ENCODE results near the gene ZNF415.

Gene ZNF415

DNA sequence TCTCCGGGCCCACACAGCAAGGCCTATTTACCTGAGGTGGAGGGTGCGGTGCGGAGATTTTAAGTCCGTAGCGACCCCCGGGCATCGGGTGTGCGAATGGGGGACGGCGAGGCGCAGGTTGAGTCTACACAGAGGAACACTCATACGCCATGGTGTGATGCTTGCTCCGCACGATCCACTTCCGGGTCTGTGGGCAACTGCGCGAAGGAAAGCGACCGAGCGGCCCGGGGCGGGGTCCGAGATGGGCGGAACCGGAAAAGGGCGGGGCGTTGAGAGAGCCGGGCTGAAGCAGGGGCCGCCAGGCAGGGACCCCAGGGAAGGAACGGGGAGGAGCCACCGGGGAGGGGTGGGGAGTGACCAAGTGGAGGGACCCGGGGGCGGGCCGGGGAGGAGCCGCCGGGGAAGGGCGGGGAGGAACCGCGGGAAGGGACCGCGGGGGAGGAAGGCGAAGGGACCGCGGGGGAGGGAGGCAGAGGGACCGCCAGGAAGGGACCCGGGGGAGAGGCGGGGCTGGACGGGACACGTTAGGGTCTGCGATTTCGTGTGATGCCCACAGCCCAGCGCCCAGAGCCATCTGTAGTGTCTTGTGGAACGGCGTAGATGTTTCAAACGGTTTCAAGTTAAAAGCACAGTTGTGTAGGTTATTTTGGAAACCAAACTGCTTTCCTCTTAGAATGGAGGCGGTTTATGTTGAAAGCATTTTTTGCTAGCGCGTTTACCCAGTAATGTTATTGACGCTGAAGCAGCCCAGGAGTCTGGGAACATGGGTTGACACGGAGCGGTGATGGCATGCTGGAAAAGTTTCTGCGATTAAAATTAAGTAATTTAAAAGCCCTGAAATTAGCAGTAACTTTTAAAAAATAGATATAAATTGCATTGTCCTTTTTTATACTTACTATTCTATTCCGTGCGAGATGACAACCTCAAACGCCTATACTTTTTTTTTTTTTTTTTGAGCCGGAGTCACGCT is 29.2 kb downstream of the ZNF415 start, which contains the start of gene ZNF160 (continued):
- TF ChIP-seq, protein P1, sequence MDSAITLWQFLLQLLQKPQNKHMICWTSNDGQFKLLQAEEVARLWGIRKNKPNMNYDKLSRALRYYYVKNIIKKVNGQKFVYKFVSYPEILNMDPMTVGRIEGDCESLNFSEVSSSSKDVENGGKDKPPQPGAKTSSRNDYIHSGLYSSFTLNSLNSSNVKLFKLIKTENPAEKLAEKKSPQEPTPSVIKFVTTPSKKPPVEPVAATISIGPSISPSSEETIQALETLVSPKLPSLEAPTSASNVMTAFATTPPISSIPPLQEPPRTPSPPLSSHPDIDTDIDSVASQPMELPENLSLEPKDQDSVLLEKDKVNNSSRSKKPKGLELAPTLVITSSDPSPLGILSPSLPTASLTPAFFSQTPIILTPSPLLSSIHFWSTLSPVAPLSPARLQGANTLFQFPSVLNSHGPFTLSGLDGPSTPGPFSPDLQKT (IDR thresholded peaks at IDR 0.05; ENCODE audit: borderline replicate concordance, low read depth, low read length), result peak; percentile 85; the same call in 1 of the 2 replicates
- no peak for TF ChIP-seq GFI1B (tag by site-specific recombination; IDR thresholded peaks at IDR 0.05)
- TF ChIP-seq ZNF341 (tag by site-specific recombination; IDR thresholded peaks at IDR 0.05; ENCODE audit: low read depth), result peak; percentile 75
- TF ChIP-seq ZNF335 (tag by site-specific recombination; conservative IDR thresholded peaks at IDR 0.05), result peak; percentile 77
- TF ChIP-seq WT1 (tag by site-specific recombination; IDR thresholded peaks at IDR 0.05), result peak; percentile 57
- TF ChIP-seq ZNF555 (tag by site-specific recombination; conservative IDR thresholded peaks at IDR 0.05), result no peak
- TF ChIP-seq, protein P2, sequence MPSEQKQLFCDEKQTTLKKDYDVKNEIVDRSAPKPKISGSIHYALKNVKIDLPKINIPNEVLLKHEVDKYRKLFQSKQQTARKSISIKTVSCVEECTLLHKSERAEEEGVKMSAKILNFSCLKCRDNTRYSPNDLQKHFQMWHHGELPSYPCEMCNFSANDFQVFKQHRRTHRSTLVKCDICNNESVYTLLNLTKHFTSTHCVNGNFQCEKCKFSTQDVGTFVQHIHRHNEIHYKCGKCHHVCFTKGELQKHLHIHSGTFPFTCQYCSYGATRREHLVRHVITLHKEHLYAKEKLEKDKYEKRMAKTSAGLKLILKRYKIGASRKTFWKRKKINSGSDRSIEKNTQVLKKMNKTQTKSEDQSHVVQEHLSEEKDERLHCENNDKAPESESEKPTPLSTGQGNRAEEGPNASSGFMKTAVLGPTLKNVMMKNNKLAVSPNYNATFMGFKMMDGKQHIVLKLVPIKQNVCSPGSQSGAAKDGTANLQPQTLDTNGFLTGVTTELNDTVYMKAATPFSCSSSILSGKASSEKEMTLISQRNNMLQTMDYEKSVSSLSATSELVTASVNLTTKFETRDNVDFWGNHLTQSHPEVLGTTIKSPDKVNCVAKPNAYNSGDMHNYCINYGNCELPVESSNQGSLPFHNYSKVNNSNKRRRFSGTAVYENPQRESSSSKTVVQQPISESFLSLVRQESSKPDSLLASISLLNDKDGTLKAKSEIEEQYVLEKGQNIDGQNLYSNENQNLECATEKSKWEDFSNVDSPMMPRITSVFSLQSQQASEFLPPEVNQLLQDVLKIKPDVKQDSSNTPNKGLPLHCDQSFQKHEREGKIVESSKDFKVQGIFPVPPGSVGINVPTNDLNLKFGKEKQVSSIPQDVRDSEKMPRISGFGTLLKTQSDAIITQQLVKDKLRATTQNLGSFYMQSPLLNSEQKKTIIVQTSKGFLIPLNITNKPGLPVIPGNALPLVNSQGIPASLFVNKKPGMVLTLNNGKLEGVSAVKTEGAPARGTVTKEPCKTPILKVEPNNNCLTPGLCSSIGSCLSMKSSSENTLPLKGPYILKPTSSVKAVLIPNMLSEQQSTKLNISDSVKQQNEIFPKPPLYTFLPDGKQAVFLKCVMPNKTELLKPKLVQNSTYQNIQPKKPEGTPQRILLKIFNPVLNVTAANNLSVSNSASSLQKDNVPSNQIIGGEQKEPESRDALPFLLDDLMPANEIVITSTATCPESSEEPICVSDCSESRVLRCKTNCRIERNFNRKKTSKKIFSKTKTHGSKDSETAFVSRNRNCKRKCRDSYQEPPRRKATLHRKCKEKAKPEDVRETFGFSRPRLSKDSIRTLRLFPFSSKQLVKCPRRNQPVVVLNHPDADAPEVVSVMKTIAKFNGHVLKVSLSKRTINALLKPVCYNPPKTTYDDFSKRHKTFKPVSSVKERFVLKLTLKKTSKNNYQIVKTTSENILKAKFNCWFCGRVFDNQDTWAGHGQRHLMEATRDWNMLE (tag by site-specific recombination; conservative IDR thresholded peaks at IDR 0.05; ENCODE audit: low read depth), result peak; percentile 85
- TF ChIP-seq ZBTB21 (tag by site-specific recombination; IDR thresholded peaks at IDR 0.05), result peak; percentile 40; the same call in 1 of the 2 replicates
- peak; percentile 92 for TF ChIP-seq ZBTB48 (tag by site-specific recombination; IDR thresholded peaks at IDR 0.05)
- TF ChIP-seq ZEB2 (tag by site-specific recombination; IDR thresholded peaks at IDR 0.05), result peak; percentile 52; the same call in 1 of the 2 replicates
- no peak for TF ChIP-seq ZNF121 (tag by site-specific recombination; IDR thresholded peaks at IDR 0.05)
- peak; percentile 51; the same call in 1 of the 2 replicates for TF ChIP-seq ZNF610 (tag by site-specific recombination; IDR thresholded peaks at IDR 0.05; ENCODE audit: borderline replicate concordance)
- no peak for TF ChIP-seq BCL11B (tag by site-specific recombination; IDR thresholded peaks at IDR 0.05; ENCODE audit: low read depth)
- peak; percentile 84 for TF ChIP-seq ZFHX2 (tag by site-specific recombination; conservative IDR thresholded peaks at IDR 0.05)
- TF ChIP-seq ZNF837 (tag by site-specific recombination; IDR thresholded peaks at IDR 0.05), result no peak
- peak; percentile 59 for TF ChIP-seq ZBTB17 (tag by site-specific recombination; IDR thresholded peaks at IDR 0.05)
- peak; percentile 97 for TF ChIP-seq KLF8 (tag by site-specific recombination; IDR thresholded peaks at IDR 0.05)
- peak; percentile 91 for TF ChIP-seq KLF1 (tag by site-specific recombination; IDR thresholded peaks at IDR 0.05)
- TF ChIP-seq ZXDB (tag by site-specific recombination; IDR thresholded peaks at IDR 0.05), result peak; percentile 93
- TF ChIP-seq ZNF530 (tag by site-specific recombination; IDR thresholded peaks at IDR 0.05; ENCODE audit: low read depth), result no peak
- no peak for TF ChIP-seq ZNF521 (tag by site-specific recombination; IDR thresholded peaks at IDR 0.05)
- TF ChIP-seq SP2 (tag by site-specific recombination; IDR thresholded peaks at IDR 0.05), result peak; percentile 92
- peak; percentile 81 for TF ChIP-seq ZNF10 (tag by site-specific recombination; IDR thresholded peaks at IDR 0.05)

Data from HEK293 (cell line).